NCI-H2196 treated with DMSO at 0.1 percent for 48 hours (cell line): ENCODE data around the gene HOXB3.

Experiments used
- DNase-seq: peaks from one replicate; lab custom pipeline; 2025; ENCODE audit not compliant: unreplicated experiment; lab: John Stamatoyannopoulos, UW

Gene HOXB3

GRCh38 chr17:48589831-48590606 lies at the start of gene HOXB3:
TSS of gene HOXB3 (minus strand) at chr17:48590241. CDS start at chr17:48552474, 37,767 bp downstream.
- no peak for DNase-seq

- no peak for DNase-seq
Observed at GRCh38 chr17:48639136-48639535, 49.1 kb upstream of the HOXB3 start.

- no peak for DNase-seq
Observed at GRCh38 chr17:48637323-48638260, 47.6 kb upstream of the HOXB3 start.

GRCh38 chr17:48636177-48637018 lies 46.4 kb upstream of the HOXB3 start:
- DNase-seq: no peak

- DNase-seq: no peak
Observed at GRCh38 chr17:48634493-48635208, 44.6 kb upstream of the HOXB3 start.

- DNase-seq: no peak
Observed at GRCh38 chr17:48633266-48633677, 43.2 kb upstream of the HOXB3 start.

GRCh38 chr17:48632579-48633265 lies 42.7 kb upstream of the HOXB3 start:
- no peak for DNase-seq

- no peak for DNase-seq
Observed at GRCh38 chr17:48631693-48632578, 41.9 kb upstream of the HOXB3 start.

- DNase-seq: no peak
Observed at GRCh38 chr17:48630925-48631692, 41.1 kb upstream of the HOXB3 start.

GRCh38 chr17:48630009-48630924 lies 40.2 kb upstream of the HOXB3 start:
- DNase-seq: no peak

- DNase-seq: no peak
Observed at GRCh38 chr17:48629411-48629759, 39.3 kb upstream of the HOXB3 start.

GRCh38 chr17:48628649-48629410 lies 38.8 kb upstream of the HOXB3 start:
- no peak for DNase-seq

- no peak for DNase-seq
Observed at GRCh38 chr17:48627623-48628521, 37.8 kb upstream of the HOXB3 start.

GRCh38 chr17:48627118-48627597 lies 37.1 kb upstream of the HOXB3 start:
- DNase-seq: no peak
